HG02852 (cell line): Measurements from ENCODE around the gene RNF2.
"Not testable (repeated sequence)": the region's sequence is repeated elsewhere in the genome, so short reads cannot be mapped to it uniquely, and the experiment has no call there.

ENCODE experiments used
- ATAC-seq: cut with Tn5 transposase; IDR thresholded peaks from one replicate; pipeline ENCODE4 v1.9.1; 2021; ENCODE audit warnings: mild to moderate bottlenecking, moderate library complexity; ENCODE audit not compliant: unreplicated experiment

Gene RNF2

GRCh38 chr1:185049670-185050069 is 4.3 kb downstream of the RNF2 start:
- ATAC-seq = no peak

- ATAC-seq = no peak
Observed at GRCh38 chr1:185050823-185051451, 5.6 kb downstream of the RNF2 start.

GRCh38 chr1:185053204-185053603 is 7.8 kb downstream of the RNF2 start:
- ATAC-seq = no peak

DNA sequence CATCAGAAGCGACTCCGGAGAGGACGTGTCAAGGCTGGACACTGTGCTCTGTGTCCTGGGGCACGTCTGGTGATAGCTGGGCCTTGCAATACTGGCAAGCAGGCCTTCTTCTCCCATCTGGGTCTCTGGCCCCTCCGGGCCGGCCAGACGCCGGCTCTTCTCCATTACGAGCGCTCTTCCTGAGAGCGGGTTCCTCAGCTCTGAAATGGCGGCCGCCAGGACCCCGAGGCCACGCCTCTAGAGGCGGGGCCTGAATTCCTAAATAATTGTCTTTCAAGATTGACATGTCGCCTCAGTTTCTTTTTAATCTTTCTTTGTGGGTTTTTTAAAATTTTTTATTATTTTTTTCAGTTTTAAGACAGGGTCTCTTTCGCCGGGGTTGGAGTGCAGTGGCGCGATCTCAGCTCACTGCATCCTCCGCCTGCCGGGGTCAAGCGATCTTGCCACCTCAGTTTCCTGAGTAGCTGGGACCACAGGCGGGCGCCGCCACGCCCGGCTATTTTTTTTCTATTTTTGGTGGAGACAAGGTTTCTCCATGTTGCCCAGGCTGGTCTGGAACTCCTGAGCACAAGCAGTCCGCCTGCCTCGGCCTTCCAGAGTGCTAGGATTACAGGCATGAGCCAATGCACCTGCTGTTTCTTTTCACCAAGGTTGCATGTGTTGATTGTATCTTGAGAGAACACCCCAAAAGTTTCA is 9.2 kb downstream of the RNF2 start:
- no peak for ATAC-seq

GRCh38 chr1:185058110-185058509 is 12.8 kb downstream of the RNF2 start:
- no peak for ATAC-seq

DNA sequence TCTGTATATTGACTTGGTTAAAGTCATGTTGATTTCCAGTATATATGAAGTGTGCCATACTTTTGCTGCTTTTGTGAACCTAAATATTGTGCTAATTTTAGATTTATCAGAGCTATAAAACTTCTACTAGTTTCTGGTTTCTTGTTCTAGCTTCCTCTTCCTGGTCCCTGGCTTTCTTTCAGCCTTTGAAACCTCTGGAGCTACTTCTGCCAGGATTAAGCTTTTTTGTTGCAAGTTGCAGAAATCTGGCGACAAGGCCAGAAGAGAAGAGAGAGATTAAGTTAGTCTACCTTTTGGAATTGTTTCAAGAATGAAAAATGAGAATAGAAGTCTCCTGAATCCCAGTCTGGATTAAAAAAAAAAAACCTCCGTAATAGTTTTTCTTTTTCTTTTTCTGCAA is 13.5 kb downstream of the RNF2 start:
- no peak for ATAC-seq

DNA sequence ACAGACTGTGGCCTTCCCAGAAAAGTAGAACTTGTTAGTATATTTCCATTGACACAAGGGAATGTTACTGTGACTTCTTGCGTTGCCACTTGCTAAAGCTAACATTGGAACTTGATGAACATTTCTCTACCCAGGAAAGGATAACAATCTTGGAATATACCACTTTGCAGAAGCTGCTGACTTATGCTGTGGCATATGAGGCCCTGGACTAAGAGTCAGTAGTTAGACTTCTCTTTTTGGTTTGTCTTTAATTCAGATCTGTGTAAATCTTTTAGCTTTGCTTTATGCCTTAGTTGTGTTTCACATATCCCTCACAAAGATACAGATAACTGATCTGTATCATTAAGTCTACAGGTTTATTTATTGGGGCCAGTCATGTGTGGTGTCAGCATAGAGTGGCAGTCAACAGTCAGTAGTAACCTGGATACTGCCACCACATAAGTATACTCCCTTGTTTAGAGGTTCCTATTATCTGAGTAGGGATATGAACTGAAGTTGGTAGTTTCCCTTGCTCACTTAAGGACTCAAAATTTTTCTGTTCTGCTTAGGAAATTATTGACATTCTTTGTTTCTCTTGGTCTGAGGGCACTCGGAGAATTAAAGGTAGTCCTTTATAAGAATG is 14.7 kb downstream of the RNF2 start:
- no peak for ATAC-seq

- ATAC-seq = no peak
Observed at GRCh38 chr1:185062710-185063370, 17.5 kb downstream of the RNF2 start.

DNA sequence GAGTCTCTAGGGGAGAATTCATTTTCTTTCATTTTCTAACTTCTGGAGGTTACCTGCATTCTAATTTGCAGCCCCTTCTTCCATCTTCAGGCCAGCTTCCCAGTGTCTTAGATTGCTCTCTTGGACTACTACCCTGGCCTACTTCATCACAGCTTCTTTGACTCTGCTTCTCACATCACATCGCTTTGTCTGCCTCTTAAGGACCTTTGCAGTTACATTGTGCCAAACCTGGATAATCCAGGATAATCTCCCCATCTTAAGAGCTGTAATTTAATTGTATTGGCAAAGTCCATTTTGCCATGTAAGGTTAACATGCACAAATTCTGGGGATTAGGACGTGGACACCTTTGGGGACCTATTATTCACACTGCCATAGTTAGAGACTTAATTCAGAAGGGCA is 18.4 kb downstream of the RNF2 start:
- no peak for ATAC-seq

DNA sequence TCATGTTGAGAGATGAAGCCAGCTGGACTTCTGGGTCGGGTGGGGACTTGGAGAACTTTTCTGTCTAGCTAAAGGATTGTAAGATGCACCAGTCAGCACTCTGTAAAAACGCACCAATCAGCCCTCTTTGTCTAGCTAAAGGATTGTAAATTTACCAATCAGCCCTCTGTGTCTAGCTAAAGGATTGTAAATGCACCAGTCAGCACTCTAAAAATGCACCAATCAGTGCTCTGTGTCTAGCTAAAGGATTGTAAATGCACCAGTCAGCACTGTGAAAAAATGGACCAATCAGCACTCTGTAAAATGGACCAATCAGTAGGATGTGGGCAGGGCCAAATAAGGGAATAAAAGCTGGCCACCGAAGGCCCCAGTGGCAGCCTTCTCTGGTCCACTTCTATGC is 19.6 kb downstream of the RNF2 start:
- not testable (repeated sequence) for ATAC-seq

DNA sequence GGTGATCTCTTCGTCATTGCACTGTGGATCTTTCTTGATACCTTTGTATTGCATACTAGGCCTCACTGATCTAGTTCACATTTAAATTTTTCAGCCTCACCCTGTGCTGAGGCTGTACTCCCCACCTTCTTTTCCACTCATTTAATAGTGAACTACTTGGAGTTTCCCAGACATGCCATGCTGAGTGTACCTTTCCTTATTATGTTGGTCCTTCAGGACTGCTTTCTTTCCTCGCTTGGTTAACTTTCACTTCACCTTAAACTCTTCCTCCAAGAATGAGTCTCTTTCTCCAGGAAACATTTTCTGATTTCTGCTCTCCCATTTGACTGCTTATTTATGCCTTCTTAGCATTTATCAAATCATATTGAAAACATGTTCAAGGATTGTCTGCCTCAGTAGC is 20.8 kb downstream of the RNF2 start:
- no peak for ATAC-seq

DNA sequence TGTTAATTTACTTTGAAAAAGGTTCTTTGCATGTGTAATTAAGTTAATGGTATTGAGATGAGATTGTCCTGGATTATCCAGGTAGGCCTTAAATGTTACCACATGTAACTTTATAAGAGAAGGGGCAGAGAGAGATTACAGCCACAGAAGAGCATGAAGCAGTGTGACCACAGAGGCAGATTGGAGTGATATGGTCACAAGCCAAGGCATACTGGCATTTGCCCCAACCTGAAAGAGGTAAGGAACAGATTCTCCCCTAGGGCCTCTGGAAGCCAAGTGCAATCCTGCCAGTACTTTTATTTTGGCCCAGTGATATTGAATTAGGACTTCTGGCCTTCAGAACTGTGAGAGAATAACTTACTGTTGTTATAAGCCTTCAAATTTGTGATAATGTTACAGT is 23.0 kb downstream of the RNF2 start:
- no peak for ATAC-seq

DNA sequence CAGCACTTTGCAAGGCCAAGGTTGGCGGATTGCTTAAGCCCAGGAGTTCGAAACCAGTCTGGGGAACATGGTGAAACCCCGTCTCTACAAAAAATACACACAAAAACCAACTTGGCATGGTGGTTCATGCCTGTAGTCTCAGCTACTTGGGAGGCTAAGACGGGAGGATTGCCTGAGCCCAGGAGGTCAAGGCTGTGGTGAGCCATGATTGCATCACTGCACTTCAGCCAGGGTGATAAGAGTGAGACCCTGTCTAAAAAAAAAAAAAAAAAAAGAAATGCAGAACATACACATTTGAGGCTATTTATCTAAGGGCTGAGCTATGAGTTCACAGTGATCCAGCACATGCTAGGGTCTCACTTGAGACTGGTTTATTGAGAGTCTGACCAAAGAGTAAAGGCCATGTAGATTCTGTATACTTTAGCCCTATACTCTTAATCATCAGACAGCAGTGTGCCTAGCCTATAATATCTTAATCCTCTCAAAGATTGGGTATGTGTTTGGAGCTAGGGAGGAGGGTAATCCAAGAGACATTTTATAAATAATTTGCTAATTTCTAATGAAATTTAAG is 23.9 kb downstream of the RNF2 start:
- ATAC-seq = no peak

DNA sequence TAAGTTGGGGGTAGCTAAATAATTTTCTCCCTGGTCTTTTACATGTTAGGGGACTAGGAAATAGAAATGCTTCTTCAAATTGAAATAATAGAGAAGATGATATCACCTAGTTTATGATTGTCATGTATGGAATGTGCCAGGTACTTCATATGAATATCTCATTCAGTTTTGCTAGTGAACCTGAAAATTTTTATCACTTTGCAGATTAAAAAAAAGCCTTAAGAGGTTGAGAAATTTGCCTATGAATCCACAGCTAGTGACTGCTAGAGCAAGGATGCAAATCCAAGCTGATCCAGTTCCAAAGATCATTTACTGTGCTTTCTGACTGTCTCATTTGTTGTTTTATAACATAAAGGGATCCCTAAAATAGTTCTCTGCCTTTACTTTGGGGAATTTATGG is 24.7 kb downstream of the RNF2 start:
- no peak for ATAC-seq

- no peak for ATAC-seq
Observed at GRCh38 chr1:185073725-185074124, 28.4 kb downstream of the RNF2 start.

DNA sequence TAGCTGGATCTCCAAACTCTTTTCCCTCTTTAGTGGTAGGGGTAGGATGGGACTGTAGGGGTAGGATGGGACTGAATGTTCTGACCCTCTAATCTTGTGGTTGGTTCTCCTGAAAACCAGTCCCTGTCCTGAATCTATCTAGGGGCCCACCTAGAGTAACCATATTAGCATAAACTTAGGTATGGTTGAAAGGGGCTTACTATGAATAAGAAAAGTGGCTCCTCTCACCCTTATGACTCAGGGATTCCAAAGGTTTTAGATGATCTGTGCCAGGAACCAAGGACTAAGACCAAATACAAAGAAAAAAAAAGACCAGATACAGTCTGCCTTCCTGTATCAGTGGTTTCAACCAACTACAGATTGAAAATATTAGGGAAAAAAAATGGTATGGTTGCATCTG is 28.9 kb downstream of the RNF2 start:
- no peak for ATAC-seq

DNA sequence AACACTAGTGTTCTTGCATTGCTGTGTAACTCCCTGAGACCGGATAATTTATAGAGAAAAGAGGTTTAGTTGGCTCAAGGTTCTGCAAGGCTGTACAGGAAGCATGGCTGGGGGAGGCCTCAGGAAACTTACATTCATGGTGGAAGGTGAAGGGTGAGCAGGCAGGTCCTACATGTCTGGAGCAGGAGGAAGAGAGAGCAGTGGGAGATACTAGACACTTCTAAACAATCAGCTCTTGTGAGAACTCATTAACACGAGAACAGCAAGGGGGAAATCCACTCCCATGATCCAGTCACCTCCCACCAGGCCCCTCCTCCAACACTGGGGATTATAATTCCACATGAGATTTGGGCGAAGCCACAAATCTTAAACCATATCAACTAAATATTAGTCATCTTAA is 30.1 kb downstream of the RNF2 start:
- no peak for ATAC-seq

DNA sequence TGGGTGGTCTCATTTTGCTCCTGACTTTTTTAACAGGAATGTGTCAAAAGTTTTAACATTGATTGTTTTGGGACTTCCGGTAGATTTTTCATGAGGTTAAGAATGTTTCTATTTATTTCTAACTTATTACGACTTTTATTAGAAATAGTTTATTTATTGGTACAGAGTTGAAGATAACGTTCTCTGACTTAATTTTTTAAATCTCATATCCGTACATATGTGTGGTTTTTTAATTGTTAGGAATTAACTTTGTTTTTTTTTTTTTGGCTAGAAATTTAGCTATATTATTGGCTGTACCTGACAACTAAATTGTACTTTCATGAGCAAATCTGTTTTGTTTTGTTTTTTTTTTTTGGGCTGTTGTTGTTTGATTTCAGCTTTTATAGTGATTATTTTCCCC is 32.0 kb downstream of the RNF2 start:
- ATAC-seq = no peak

DNA sequence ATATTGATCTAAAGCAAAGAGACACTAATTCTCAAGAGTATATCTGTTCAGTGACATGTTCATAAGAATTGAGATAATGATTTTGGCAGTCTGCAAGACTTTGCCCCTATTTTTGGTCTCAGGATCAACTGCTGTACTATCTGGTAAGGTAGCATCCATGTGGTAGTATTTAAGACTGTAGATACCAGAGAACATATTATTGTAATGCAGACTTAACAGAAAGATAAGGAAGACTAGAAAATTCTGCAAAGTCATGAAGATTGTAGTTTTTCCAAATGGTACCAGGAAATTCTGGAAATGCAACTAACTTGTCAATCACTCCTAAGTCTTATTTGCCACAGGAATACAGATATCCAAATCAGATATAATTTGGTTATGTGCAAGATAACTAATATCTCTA is 35.1 kb downstream of the RNF2 start:
- no peak for ATAC-seq

- no peak for ATAC-seq
Observed at GRCh38 chr1:185083818-185084217, 38.5 kb downstream of the RNF2 start.

DNA sequence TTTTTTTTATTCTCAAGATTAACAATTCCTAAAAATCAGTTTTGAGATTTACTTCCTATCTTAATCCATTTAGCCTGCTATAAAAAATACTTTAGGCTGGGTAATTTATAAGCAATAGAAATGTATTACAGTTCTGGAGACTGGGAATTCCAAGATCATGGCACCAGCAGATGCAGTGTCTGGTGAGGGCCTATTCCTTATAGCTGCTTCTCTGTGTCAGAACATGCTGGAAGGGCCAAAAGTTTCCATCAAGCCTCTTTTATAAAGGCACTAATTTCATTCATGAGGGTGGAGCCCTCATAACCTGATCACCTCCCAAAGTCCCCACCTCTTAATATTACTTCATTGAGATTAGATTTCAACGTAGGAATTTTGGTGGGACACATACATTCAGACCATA is 41.7 kb downstream of the RNF2 start:
- no peak for ATAC-seq

DNA sequence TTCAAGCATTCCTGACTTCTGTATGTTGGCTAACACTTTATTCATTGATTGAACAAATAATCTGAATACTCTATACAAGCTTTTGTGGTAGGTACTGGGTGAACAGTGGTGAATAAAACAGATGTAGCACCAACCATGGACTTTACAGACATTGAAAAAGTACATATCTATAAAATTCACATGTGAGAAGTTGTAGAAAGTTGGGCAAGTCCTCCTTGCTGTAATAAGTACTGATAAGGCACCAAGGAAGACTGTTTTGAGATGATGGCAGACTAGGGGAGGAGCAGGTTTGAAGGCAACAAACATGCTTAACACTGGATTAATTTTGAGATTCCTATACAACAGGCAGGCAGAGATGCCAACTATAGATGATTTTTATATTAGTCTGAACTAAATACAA is 42.4 kb downstream of the RNF2 start:
- no peak for ATAC-seq
